Activated CD8-positive, alpha-beta T cell treated with anti-CD3 and anti-CD28 coated beads for 36 hours (primary cell): ENCODE data around the gene GNG4. TPM values are rescaled to one million over a fixed set of nuclear protein-coding genes. Genes with fewer than 3 reads are reported as not detected.

Source experiments
- ATAC-seq: fragments of 200-7000 bp; cut with Tn5 transposase; one replicate; pipeline ENCODE4 v1.10.0; 2021; ENCODE audit warnings: mild to moderate bottlenecking, moderate library complexity
- CTCF ChIA-PET: fragments of 350-600 bp; sonication (Branson Sonifier 250); formaldehyde crosslinking; loops from one replicate; lab custom pipeline; 2021; ENCODE audit warnings: antibody characterized with exemption; lab: Charles Lee
- POLR2A ChIA-PET: fragments of 350-600 bp; sonication (Branson Sonifier 250); formaldehyde crosslinking; loops from one replicate; lab custom pipeline; 2021; ENCODE audit warnings: antibody characterized with exemption; lab: Charles Lee
- DNase-seq: peaks from one replicate; pipeline ENCODE4 v3.0.0-alpha.2; 2020
- H3K27ac Mint-ChIP-seq: one replicate; pipeline ENCODE4 v1.8.0; 2021; ENCODE audit warnings: mild to moderate bottlenecking, mixed read lengths
- H3K27me3 Mint-ChIP-seq: one replicate; pipeline ENCODE4 v1.8.0; 2021; ENCODE audit warnings: mixed read lengths
- H3K36me3 Mint-ChIP-seq: one replicate; pipeline ENCODE4 v1.8.0; 2021; ENCODE audit warnings: low read depth, mixed read lengths
- H3K4me1 Mint-ChIP-seq: one replicate; pipeline ENCODE4 v1.8.0; 2021; ENCODE audit warnings: low read depth, mixed read lengths
- H3K4me3 Mint-ChIP-seq: one replicate; pipeline ENCODE4 v1.8.0; 2021; ENCODE audit warnings: mild to moderate bottlenecking, moderate library complexity, mixed read lengths
- H3K9me3 Mint-ChIP-seq: one replicate; pipeline ENCODE4 v1.8.0; 2021; ENCODE audit warnings: mixed read lengths
- intact Hi-C: fragments of 100-400 bp; cut with micrococcal nuclease; formaldehyde crosslinking; loops from one replicate; pipeline ENCODE4 v1.10.0; 2022
- total RNA-seq, 2 experiments: library from RNA; stranded (reverse); gene quantifications; one replicate each; pipeline ENCODE4 v1.2.3, GENCODE V29; 2021
- TF ChIP-seq, protein P1 (sequence below): fragments of 200-600 bp; IDR thresholded peaks from one replicate; pipeline ENCODE4 v1.8.0; 2022; ENCODE audit warnings: antibody characterized with exemption, mild to moderate bottlenecking

Gene GNG4
- total RNA-seq, 2 experiments from 2014 or later, result 2.2 to 2.3 TPM

DNA sequence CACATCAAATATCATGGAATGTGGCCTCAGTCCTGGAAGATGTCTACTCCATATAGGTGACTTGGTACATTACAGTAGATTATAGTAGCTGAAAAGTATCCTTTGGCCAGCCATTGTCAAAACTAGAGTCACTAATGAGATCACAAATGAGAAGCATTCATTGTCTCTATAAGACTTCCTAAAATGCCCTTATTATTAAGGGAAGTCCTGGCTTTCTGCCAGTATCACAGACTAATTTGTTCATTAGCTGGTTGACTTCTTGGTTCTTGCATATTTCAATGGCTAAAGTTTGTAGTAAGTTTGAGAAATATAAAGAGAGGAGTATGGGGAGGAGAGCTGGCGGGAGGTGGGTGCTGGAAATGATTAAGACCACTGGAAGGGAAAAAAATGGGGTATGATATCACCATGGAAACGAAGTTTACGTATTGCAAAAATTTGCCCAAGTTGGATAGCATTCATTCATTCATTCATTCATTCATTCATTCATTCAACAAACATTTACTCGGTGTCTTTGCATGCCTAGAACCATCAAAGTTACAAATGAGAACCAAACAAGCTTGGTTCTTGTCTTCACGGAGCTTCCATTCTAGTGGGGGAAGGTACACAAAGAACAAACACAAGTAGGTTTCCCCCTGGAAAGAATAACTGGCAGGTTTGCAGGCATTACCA lies 133.6 kb downstream of the GNG4 start:
- peaks cover 2% of the 10 kb centered on the region for H3K4me1 Mint-ChIP-seq
- POLR2A ChIA-PET, result no interaction called here
- TF ChIP-seq, protein P1, sequence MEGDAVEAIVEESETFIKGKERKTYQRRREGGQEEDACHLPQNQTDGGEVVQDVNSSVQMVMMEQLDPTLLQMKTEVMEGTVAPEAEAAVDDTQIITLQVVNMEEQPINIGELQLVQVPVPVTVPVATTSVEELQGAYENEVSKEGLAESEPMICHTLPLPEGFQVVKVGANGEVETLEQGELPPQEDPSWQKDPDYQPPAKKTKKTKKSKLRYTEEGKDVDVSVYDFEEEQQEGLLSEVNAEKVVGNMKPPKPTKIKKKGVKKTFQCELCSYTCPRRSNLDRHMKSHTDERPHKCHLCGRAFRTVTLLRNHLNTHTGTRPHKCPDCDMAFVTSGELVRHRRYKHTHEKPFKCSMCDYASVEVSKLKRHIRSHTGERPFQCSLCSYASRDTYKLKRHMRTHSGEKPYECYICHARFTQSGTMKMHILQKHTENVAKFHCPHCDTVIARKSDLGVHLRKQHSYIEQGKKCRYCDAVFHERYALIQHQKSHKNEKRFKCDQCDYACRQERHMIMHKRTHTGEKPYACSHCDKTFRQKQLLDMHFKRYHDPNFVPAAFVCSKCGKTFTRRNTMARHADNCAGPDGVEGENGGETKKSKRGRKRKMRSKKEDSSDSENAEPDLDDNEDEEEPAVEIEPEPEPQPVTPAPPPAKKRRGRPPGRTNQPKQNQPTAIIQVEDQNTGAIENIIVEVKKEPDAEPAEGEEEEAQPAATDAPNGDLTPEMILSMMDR, result no peak
- no peak for ATAC-seq
- no peak for DNase-seq
- H3K9me3 Mint-ChIP-seq, result no peaks in the 10 kb centered on the region
- peaks cover 1% of the 10 kb centered on the region for H3K27me3 Mint-ChIP-seq
- no peak overlapping the region for H3K27ac Mint-ChIP-seq
- no peaks in the 10 kb centered on the region for H3K36me3 Mint-ChIP-seq
- intact Hi-C loops, result loop anchor here (10.0 kb wide), 1 partner anchor 219 kb away; no protein-coding TSS in a partner anchor
- CTCF ChIA-PET, result interaction anchor here (0.7 to 4.4 kb wide), 8 partner anchors 9 to 456 kb away, joined by 3 to 35 read pairs (median 4); no protein-coding TSS in a partner anchor
- H3K4me3 Mint-ChIP-seq, result no peak overlapping the region

DNA sequence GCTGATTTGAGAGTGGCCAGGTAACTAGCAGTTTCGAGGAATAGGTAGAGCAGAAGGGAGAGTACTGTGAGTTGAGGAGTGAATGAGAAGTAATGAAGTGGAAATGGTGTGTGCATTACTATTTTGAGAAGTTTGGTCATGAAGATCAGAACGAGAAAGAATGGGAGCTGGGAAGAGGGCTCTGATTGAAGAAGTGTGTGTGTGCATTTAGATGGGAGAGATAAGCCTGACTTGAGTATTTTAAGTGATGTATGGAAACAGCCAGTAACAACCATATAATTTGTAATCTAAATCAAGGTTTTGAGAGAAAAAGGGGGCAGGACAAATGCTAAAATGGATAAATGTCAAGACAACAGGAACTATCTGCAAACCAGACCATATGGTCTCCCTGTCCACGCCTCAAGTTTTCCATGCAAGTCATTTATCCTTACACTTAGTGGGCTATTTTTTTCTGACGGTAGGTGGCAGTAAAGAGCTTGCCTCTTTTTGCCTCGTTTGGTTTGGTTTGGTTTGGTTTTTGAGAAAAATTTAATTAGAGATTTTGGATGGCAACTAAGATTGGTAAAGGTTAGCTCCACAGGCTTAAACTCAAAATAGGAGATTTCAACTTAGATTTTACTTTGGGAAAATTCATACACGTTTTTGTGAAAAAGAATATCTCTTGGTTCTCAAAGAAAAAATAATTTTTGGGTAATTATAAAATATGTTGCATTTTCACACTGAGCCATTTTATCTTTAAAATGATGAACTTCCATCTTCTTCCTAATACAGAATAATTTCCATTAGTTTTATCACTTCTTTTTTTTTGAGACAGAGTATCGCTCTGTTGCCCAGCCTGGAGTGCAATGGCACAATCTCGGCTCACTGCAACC lies 135.9 kb downstream of the GNG4 start:
- intact Hi-C loops, result loop anchor here (5.0 to 10.0 kb wide), 2 partner anchors 221 to 459 kb away; no protein-coding TSS in a partner anchor
- peak; percentile 79 for ATAC-seq
- TF ChIP-seq, protein P1, result peak; percentile 85
- no peak overlapping the region for H3K27ac Mint-ChIP-seq
- peaks cover 1% of the 10 kb centered on the region for H3K27me3 Mint-ChIP-seq
- ChIA-PET CTCF (interaction anchor here (0.6 to 4.4 kb wide), 31 partner anchors 10 to 458 kb away, joined by 3 to 35 read pairs (median 4); partner anchors contain the start of gene B3GALNT2), POLR2A (interaction anchor here (0.6 to 0.7 kb wide), 2 partner anchors 45 to 408 kb away, joined by 3 read pairs; no protein-coding TSS in a partner anchor)
- H3K36me3 Mint-ChIP-seq, result no peaks in the 10 kb centered on the region
- peak; percentile 54 for DNase-seq
- no peak overlapping the region for H3K4me3 Mint-ChIP-seq
- peaks cover 2% of the 10 kb centered on the region for H3K4me1 Mint-ChIP-seq
- H3K9me3 Mint-ChIP-seq, result no peaks in the 10 kb centered on the region

DNA sequence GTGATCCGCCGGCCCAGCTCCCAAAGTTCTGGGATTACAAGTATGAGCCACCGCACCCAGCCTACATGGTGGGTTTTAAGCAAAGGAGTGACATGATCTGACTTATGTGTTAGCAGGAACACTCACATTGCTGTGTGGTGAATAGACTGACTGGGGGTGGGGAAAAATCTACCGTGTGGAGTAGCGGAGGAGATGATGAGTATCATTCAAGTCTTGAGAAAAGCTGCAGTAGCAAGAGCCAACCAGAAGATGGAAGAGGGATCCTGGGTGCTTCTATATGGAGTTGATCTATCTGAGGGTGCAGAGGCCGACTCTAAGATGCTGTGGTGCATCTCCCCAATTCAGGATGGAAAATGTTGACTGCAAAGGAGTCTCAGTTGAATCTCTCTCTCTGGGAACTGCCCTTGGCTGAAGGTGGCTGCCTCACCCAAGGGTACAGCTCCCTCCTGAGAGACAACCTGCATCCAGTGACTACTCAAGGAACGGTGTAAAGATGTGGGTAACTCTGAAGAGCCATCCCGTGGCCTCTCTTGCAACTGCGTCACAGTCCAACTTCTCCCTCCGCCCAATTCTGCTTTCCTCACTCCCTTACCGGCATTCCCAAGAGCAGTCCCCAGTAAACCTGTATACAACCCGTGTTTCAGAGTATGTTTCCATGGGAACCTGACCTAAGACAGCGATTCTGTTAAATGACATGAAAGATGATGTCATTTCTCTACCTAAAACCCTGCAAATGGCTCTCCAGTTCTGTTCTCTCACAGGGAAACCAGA lies 137.9 kb downstream of the GNG4 start:
- H3K36me3 Mint-ChIP-seq, result no peaks in the 10 kb centered on the region
- peaks cover 1% of the 10 kb centered on the region for H3K27me3 Mint-ChIP-seq
- no peak for DNase-seq
- peaks cover 5% of the 10 kb centered on the region for H3K4me1 Mint-ChIP-seq
- ChIA-PET CTCF (interaction anchor here (0.9 kb wide), 1 partner anchor 460 kb away, joined by 3 read pairs; no protein-coding TSS in a partner anchor), POLR2A (interaction anchor here (0.7 kb wide), 1 partner anchor 101 kb away, joined by 3 read pairs; no protein-coding TSS in a partner anchor)
- intact Hi-C loops, result loop anchor here (5.0 to 10.0 kb wide), 2 partner anchors 223 to 461 kb away; no protein-coding TSS in a partner anchor
- no peaks in the 10 kb centered on the region for H3K9me3 Mint-ChIP-seq
- no peak for ATAC-seq
- H3K27ac Mint-ChIP-seq, result no peak overlapping the region
- TF ChIP-seq, protein P1, result no peak
- no peak overlapping the region for H3K4me3 Mint-ChIP-seq

DNA sequence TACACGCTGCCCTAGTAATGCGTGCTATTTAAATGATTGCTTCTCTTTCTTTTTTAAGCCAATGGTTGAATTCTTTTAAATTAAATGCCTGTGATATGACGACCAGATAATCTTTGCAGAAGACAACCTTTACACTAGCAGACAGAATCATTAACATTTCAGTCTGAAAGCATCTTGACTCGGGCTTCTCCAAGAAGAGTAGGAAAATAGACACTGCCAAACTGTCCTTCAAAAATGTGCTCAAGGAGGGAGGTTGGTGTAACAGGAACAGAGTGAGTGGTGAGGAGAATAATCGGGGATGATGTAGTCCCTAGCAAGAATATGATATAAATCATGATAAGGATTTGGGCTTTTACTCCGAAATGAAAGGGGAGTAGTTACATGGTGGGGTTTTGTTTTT lies 138.8 kb downstream of the GNG4 start:
- Mint-ChIP-seq H3K9me3 (no peaks in the 10 kb centered on the region), H3K27ac (no peak overlapping the region), H3K4me3 (no peak overlapping the region), H3K36me3 (no peaks in the 10 kb centered on the region), H3K27me3 (peaks cover 1% of the 10 kb centered on the region), H3K4me1 (peaks cover 11% of the 10 kb centered on the region)
- ChIA-PET POLR2A (no interaction called here), CTCF (no interaction called here)
- no peak for DNase-seq
- ATAC-seq, result no peak
- intact Hi-C loops, result loop anchor here (5.0 to 10.0 kb wide), 2 partner anchors 224 to 461 kb away; no protein-coding TSS in a partner anchor
- TF ChIP-seq, protein P1, result no peak
